ENCODE data around the gene AGMO. TPM values are rescaled to one million over a fixed set of nuclear protein-coding genes. Genes with fewer than 3 reads are reported as not detected.
A peak's percentile ranks its signal among the peaks of the same experiment; 100 is the strongest.

Gene AGMO
- total and polyA plus RNA-seq, 2 experiments from 2014 or later = 6.5 to 7.3 TPM

- no peak overlapping the region for H3K4me2 ChIP-seq
- no peaks in the 10 kb centered on the region for H3K4me1 ChIP-seq (ENCODE audit: insufficient read depth)
- H3K79me2 ChIP-seq = no peaks in the 10 kb centered on the region
- DNase-seq (ENCODE audit: low spot score) = no peak
- TF ChIP-seq CTCF (IDR thresholded peaks at IDR 0.05; ENCODE audit: poor library complexity) (no peak), EZH2 (IDR thresholded peaks at IDR 0.05; ENCODE audit: borderline replicate concordance) (no peak), EZH2phosphoT487 (IDR thresholded peaks at IDR 0.05; ENCODE audit: low read depth, severe bottlenecking, unreplicated experiment) (no peak)
- no peaks in the 10 kb centered on the region for H3K9me2 ChIP-seq (replicated peaks; ENCODE audit: insufficient read depth)
- H3K27me3 ChIP-seq = no peaks in the 10 kb centered on the region
- no peaks in the 10 kb centered on the region for H3K9me3 ChIP-seq (ENCODE audit: low read depth)
- H3K36me3 ChIP-seq (replicated peaks; ENCODE audit: insufficient read depth, low read depth) = no peaks in the 10 kb centered on the region
- H2AFZ ChIP-seq = no peak overlapping the region
- no peak overlapping the region for H3K27ac ChIP-seq
- no peaks in the 10 kb centered on the region for H4K20me1 ChIP-seq (ENCODE audit: insufficient read depth, poor library complexity, severe bottlenecking)
- H3K4me3 ChIP-seq = no peak overlapping the region
- 93% methylated on average over 1 of the region's 1 CpG for WGBS (ENCODE audit: low lambda C conversion rate, missing lambda C conversion rate)
These were observed 246.1 kb downstream of the AGMO start for GRCh38 chr7:15315678-15316077.

GRCh38 chr7:15314922-15315321 lies 246.9 kb downstream of the AGMO start:
- H3K9me3 ChIP-seq (ENCODE audit: low read depth) = no peaks in the 10 kb centered on the region

DNA sequence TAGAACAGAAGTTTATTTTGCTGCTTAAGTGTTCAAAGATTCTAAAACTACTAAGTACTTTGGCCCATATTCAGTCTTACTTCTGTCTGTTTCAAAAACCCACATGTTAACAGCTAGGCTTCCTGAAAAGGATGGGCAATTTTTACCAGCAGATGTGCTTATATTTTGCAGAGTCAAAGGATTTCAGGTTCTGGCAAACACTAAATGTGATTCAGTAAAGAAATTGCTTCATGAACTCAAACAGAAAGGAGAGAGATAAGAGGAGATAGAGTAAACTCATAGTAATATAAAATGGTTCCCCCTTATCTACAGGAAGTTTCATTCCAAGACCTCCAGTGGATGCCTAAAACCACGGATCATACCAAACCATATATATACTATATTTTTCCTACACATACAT lies 248.5 kb downstream of the AGMO start:
- Histone ChIP-seq H3K9me3 (ENCODE audit: low read depth) (no peaks in the 10 kb centered on the region), H3K27ac (peak overlapping the region; percentile 5), H3K36me3 (replicated peaks; ENCODE audit: insufficient read depth, low read depth) (no peaks in the 10 kb centered on the region), H3K27me3 (no peaks in the 10 kb centered on the region), H3K79me2 (no peaks in the 10 kb centered on the region), H2AFZ (no peak overlapping the region), H4K20me1 (ENCODE audit: insufficient read depth, poor library complexity, severe bottlenecking) (no peaks in the 10 kb centered on the region), H3K9me2 (replicated peaks; ENCODE audit: insufficient read depth) (no peaks in the 10 kb centered on the region), H3K4me3 (no peak overlapping the region), H3K4me1 (ENCODE audit: insufficient read depth) (no peaks in the 10 kb centered on the region), H3K4me2 (no peak overlapping the region)
- TF ChIP-seq CTCF (IDR thresholded peaks at IDR 0.05; ENCODE audit: poor library complexity) (no peak), EZH2phosphoT487 (IDR thresholded peaks at IDR 0.05; ENCODE audit: low read depth, severe bottlenecking, unreplicated experiment) (no peak), EZH2 (IDR thresholded peaks at IDR 0.05; ENCODE audit: borderline replicate concordance) (no peak)
- no peak for DNase-seq (ENCODE audit: low spot score)
- WGBS (ENCODE audit: low lambda C conversion rate, missing lambda C conversion rate) = 54% methylated on average over 1 of the region's 1 CpG

More at GRCh38 chr7:15314922-15315321, 246.9 kb downstream of the AGMO start:
- Histone ChIP-seq H3K9me2 (replicated peaks; ENCODE audit: insufficient read depth) (no peaks in the 10 kb centered on the region), H4K20me1 (ENCODE audit: insufficient read depth, poor library complexity, severe bottlenecking) (no peaks in the 10 kb centered on the region), H3K4me2 (no peak overlapping the region), H3K27me3 (no peaks in the 10 kb centered on the region), H3K27ac (no peak overlapping the region), H3K79me2 (no peaks in the 10 kb centered on the region), H2AFZ (no peak overlapping the region), H3K4me3 (no peak overlapping the region), H3K4me1 (ENCODE audit: insufficient read depth) (no peaks in the 10 kb centered on the region), H3K36me3 (replicated peaks; ENCODE audit: insufficient read depth, low read depth) (no peaks in the 10 kb centered on the region)
- no peak for DNase-seq (ENCODE audit: low spot score)
- 98% methylated on average over 5 of the region's 5 CpGs for WGBS (ENCODE audit: low lambda C conversion rate, missing lambda C conversion rate)
- TF ChIP-seq CTCF (IDR thresholded peaks at IDR 0.05; ENCODE audit: poor library complexity) (no peak), EZH2 (IDR thresholded peaks at IDR 0.05; ENCODE audit: borderline replicate concordance) (no peak)

DNA sequence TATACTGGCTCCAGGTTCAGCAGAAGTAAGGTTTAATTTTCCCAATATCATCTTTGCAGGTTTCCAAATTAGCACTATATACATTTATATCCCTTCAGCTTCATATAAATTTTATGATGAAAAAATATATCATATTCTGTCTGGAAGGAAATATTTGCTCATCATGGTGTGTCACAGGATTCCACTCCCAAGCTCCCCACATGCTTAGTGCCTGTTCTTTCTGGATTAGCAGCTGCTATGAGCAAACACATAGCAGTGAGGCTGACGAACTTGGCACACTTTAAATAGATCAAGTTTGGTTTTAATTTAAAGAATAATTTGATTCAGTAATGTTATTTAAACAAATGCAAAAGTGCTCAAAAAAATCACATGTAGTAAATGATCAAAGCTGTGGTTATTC lies 251.9 kb downstream of the AGMO start:
- Histone ChIP-seq H3K27me3 (no peaks in the 10 kb centered on the region), H3K4me2 (no peak overlapping the region), H3K27ac (no peak overlapping the region), H3K4me1 (ENCODE audit: insufficient read depth) (no peaks in the 10 kb centered on the region), H3K4me3 (no peak overlapping the region), H3K9me3 (ENCODE audit: low read depth) (no peaks in the 10 kb centered on the region), H3K9me2 (replicated peaks; ENCODE audit: insufficient read depth) (no peaks in the 10 kb centered on the region), H4K20me1 (ENCODE audit: insufficient read depth, poor library complexity, severe bottlenecking) (no peaks in the 10 kb centered on the region), H2AFZ (no peak overlapping the region), H3K36me3 (replicated peaks; ENCODE audit: insufficient read depth, low read depth) (no peaks in the 10 kb centered on the region), H3K79me2 (no peaks in the 10 kb centered on the region)
- TF ChIP-seq EZH2 (IDR thresholded peaks at IDR 0.05; ENCODE audit: borderline replicate concordance) (no peak), EZH2phosphoT487 (IDR thresholded peaks at IDR 0.05; ENCODE audit: low read depth, severe bottlenecking, unreplicated experiment) (no peak), CTCF (IDR thresholded peaks at IDR 0.05; ENCODE audit: poor library complexity) (no peak)
- DNase-seq (ENCODE audit: low spot score) = no peak
- 62% methylated on average over 1 of the region's 1 CpG for WGBS (ENCODE audit: low lambda C conversion rate, missing lambda C conversion rate)

Data from hepatocyte (in vitro differentiated cells).